Effector memory CD4-positive, alpha-beta T cell (primary cell): ENCODE measurements around the gene UBE2N.
"Not testable (repeated sequence)": the region's sequence is repeated elsewhere in the genome, so short reads cannot be mapped to it uniquely, and the experiment has no call there.

Source experiments
- DNase-seq, 3 donors: peaks; one replicate each; pipeline ENCODE4 v3.0.0-alpha.2; 2020
- H3K27ac ChIP-seq: 2 replicates; pipeline ENCODE4 v1.7.0; 2013; ENCODE audit warnings: mild to moderate bottlenecking, low read length, moderate library complexity; ENCODE audit not compliant: insufficient read depth, poor library complexity, severe bottlenecking
- H3K27me3 ChIP-seq: replicated peaks from 2 replicates; pipeline ENCODE4 v1.7.0; 2013; ENCODE audit warnings: mild to moderate bottlenecking, low read length; ENCODE audit not compliant: insufficient read depth, control insufficient read depth, poor library complexity, severe bottlenecking
- H3K36me3 ChIP-seq: 2 replicates; pipeline ENCODE4 v1.7.0; 2013; ENCODE audit warnings: mild to moderate bottlenecking, low read length, moderate library complexity; ENCODE audit not compliant: control insufficient read depth, insufficient read depth
- H3K4me1 ChIP-seq: 2 replicates; pipeline ENCODE4 v1.7.0; 2013; ENCODE audit warnings: low read length, mild to moderate bottlenecking; ENCODE audit not compliant: control insufficient read depth, insufficient read depth, poor library complexity, severe bottlenecking
- H3K4me3 ChIP-seq: 2 replicates; pipeline ENCODE4 v1.7.0; 2013; ENCODE audit warnings: low read length, low read depth, mild to moderate bottlenecking; ENCODE audit not compliant: insufficient read depth, poor library complexity, severe bottlenecking
- H3K9me3 ChIP-seq: 2 replicates; pipeline ENCODE4 v1.7.0; 2013; ENCODE audit warnings: mild to moderate bottlenecking, low read length, moderate library complexity; ENCODE audit not compliant: control insufficient read depth

Gene UBE2N

DNA sequence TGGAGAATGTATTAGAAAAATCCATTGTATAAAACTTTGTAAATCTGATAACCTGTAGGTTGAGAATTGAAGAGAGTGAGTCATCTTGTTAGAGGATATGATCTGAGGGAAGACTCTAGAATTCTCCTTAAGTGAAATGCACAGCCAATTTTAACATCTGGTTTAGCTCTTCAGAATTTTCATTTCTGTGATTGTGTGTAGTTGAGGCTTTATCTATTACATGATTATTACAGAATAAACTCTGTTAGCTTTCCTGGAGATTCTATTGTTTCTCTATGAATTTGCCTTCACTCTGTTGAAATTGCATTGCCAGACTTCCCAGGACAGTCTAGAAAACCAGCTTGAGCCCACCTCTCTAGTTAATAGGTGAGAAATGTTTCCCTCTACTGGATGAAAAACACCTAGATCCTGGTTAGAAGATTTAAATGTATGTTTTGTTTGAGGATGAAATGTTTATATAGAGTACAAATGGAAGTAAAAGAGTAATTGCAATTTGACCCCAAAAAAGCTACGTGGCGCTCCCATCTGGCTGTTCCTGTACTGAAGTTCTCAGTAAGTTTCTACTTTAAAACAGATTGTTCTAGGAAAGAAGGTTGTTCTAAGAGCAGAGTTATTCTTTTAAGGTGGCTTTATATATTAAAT is 61.1 kb downstream of the UBE2N start:
- Histone ChIP-seq H3K36me3 (no peaks in the 10 kb centered on the region), H3K27ac (no peak overlapping the region), H3K27me3 (no peaks in the 10 kb centered on the region), H3K9me3 (no peaks in the 10 kb centered on the region), H3K4me1 (peaks cover 14% of the 10 kb centered on the region), H3K4me3 (peak overlapping the region; percentile 81)
- no peak for DNase-seq

DNA sequence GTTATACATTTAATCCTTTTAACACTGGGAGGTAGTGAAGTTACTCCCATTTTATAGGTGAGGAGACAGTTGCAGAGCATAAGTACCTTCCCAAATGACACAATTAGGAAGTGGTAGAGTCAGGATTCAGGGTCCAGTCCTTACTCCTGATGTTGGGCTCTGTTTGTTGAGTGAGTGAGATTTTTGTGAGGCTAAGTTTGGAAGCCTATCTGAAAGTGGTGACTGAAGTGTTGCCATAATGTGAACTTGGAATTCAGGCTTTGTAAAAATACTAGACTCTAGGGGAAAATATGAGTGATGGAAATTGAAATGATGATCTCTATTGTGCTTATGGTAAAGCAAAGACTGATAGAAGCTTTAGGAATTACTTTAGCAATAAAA is 61.8 kb downstream of the UBE2N start:
- H3K27me3 ChIP-seq, result no peaks in the 10 kb centered on the region
- H3K36me3 ChIP-seq, result no peaks in the 10 kb centered on the region
- DNase-seq, result no peak
- no peak overlapping the region for H3K27ac ChIP-seq
- peak overlapping the region; percentile 81 for H3K4me3 ChIP-seq
- H3K4me1 ChIP-seq, result peaks cover 14% of the 10 kb centered on the region
- no peaks in the 10 kb centered on the region for H3K9me3 ChIP-seq

DNA sequence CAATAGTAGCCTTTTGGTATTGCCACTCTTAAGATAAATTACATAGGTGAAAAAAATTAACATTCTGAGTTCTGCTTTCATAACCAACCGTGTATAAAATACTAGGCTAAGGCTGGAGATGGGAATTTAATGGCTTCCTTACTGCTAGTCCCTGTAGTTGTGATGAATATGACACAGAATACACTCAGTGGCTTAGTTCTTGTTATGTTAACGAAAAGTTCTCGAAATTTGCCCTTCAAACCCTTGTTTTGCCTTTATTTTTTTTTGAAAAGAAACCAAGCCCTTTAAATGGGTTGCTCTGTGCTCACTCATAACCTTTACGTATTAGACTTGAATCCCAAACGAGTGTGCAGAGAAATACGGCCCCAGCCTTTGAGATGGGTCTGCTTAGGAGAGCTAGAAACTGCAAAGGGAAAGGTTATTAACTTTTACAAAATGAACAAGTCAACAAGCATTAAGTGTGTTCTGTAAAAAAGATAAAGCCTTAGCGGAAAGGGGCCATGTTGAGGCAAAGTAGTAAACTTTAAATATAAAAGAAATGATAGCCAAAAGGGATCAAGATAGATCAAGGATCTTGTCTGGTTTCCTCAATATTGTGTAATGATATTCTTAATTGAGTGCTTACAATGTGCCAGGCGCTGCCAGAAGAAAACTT is 62.3 kb downstream of the UBE2N start:
- Histone ChIP-seq H3K36me3 (no peaks in the 10 kb centered on the region), H3K9me3 (no peaks in the 10 kb centered on the region), H3K27me3 (no peaks in the 10 kb centered on the region), H3K4me1 (peaks cover 14% of the 10 kb centered on the region), H3K4me3 (peak overlapping the region; percentile 81), H3K27ac (peak overlapping the region; percentile 87)
- no peak for DNase-seq

DNA sequence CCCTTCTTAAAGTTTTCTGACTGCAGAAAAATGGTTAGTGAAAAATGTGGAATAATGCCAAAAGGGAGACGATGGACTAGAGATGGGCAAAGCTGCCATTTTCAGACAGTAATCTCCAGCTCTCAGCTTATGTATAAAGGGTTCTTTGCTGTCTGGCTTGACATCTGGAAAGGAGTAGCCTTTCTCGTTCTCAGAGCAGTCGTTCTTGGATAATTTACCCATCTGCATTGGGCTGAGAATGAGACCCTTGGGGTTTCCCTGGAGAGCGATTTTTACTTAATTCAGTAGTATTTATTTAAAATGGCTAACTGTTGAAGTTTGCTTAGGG is 62.8 kb downstream of the UBE2N start:
- H3K27ac ChIP-seq, result peak overlapping the region; percentile 87
- H3K36me3 ChIP-seq, result no peaks in the 10 kb centered on the region
- peaks cover 14% of the 10 kb centered on the region for H3K4me1 ChIP-seq

DNA sequence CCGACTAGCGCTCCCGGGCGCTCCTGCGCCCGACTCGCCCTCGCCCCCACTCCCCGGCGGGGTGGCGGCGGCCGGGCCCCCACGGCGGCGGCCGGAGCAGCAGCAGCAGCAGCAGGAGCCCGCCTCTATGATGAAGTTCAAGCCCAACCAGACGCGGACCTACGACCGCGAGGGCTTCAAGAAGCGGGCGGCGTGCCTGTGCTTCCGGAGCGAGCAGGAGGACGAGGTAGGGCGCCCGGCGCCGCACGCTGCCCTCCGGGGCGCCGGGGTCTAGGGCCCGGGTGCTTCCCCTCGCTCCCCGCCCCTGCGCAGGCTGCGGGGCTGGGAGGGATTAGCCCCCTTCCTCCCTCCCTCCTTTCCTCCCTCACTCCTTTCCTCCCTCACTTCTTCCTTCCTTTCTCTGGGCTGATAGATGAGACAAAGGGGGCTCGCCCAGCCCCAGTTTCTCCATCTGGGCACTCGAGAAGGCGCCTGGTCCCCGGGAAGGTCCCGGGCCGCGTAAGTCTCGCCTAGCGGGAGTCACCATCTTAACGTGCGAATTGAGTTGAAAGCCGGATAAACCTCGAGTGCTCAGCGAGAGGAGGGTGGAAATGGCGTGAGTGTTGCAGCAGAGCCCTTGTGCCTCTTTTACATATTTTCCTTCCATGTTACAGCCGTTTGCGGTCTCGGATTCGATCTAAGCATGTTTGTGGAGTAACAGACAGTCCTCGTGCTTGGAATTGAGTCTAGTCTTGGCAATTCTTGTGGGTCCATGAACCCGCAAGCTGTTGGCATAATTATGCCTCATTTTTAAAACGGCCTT is 63.4 kb downstream of the UBE2N start:
- Histone ChIP-seq H3K4me1 (peaks cover 14% of the 10 kb centered on the region), H3K27ac (peak overlapping the region; percentile 87), H3K4me3 (peak overlapping the region; percentile 81)
- H3K36me3 ChIP-seq, H3K9me3 ChIP-seq, H3K27me3 ChIP-seq: not testable (repeated sequence)
- peak; percentile 26 to 43 (median 39) for DNase-seq

More for the DNA sequence above, 62.8 kb downstream of the UBE2N start:
- DNase-seq, result no peak
- Histone ChIP-seq H3K9me3 (no peaks in the 10 kb centered on the region), H3K27me3 (no peaks in the 10 kb centered on the region), H3K4me3 (peak overlapping the region; percentile 81)

DNA sequence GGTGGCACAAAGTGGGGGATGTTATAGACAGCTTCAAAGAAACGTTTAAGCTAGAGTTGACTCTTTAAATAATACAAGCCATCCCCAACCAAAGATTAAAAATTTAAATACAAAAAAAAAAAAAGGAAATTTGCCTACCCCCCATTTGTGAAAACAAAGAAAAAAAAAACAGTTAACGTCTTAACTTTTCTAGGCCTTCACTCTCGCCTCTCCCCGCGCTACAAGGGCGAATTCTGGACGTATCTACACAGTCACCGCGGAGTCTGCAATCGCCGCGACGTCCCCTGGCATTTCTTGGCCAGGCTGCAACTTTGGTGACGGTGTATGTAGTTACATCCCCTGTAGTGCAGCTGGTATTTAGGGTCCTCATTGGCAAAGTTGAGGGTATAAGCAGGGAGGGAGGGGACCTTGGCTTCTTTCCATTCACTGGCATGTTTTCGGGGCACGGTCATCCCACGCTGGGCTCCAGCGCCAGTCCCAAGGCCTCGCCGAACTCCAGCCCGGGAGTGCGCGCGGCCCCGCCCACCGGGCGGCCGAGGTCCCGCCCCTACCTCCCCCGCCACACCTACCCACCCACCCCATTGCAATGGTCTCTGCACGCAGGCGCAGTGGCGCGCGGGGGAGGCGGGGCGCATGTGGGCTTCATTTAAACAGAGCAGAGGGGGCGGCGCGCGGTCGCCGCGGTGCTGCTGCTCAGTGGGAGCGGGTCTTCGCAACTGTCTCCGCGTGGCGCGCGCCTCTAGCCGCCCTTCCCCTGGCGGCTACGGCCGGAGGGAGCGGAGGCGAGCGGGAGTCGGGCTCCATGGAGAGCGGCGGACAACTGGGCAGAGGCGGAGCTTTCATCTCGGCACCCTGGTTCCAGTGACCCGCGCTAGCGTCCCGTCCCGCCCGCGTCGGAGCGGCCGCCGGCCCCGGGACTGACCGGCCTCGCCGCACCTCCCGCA is 64.2 kb downstream of the UBE2N start, which contains the start of gene NUDT4:
NUDT4 (plus strand) TSS at position 674 of the 944 bp plus-strand sequence. CDS start 398 bp downstream, outside the sequence.
- no peaks in the 10 kb centered on the region for H3K36me3 ChIP-seq
- DNase-seq, result peak; percentile 93 to 96 (median 95)
- H3K27ac ChIP-seq, result peak within 1 kb of the TSS; percentile 87
- H3K4me1 ChIP-seq, result peaks cover 14% of the 10 kb centered on the region
- no peaks in the 10 kb centered on the region for H3K9me3 ChIP-seq
- no peaks in the 10 kb centered on the region for H3K27me3 ChIP-seq
- peak within 1 kb of the TSS; percentile 81 for H3K4me3 ChIP-seq

DNA sequence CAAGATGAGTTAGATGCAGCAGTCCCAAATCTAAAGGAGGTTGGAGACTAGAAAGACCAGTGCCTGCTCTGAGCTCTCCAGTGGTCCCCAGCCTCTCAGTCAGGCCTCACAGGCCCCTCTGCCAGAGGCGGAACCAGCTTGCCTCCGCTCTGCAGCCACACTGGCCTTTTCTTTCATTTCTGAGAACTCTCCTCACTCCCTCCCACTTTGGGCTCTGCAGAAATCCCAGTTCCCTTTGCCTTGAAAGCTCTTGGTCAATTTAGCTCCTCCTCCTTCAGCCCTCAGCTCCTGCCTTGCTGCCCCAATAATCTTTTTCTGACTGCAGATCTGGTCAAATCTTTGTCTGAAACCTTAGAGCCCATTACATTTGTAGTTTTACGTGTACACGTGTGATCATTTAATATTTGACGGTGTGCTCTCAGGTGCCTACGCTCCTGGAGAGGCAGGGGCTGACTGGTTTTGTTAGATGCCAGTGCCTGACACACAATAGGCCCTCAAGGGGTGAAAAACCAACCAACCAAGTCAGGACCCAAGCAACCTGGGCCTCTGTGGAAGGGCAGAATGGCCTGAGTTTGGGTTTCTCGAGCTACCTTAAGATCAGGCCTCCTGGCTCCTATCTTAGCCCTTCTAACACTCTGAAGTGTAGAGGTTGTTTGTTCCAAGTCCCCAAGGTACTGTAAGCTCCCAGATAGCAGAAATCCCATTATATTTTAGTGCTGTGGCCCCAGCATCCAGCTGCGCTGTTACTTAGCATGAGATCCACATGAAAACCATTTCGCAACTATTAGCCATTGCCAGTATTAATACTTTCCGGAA is 65.1 kb downstream of the UBE2N start:
- Histone ChIP-seq H3K4me3 (no peak overlapping the region), H3K4me1 (peaks cover 10% of the 10 kb centered on the region), H3K9me3 (no peaks in the 10 kb centered on the region), H3K27ac (no peak overlapping the region), H3K36me3 (no peaks in the 10 kb centered on the region), H3K27me3 (no peaks in the 10 kb centered on the region)
- no peak for DNase-seq

DNA sequence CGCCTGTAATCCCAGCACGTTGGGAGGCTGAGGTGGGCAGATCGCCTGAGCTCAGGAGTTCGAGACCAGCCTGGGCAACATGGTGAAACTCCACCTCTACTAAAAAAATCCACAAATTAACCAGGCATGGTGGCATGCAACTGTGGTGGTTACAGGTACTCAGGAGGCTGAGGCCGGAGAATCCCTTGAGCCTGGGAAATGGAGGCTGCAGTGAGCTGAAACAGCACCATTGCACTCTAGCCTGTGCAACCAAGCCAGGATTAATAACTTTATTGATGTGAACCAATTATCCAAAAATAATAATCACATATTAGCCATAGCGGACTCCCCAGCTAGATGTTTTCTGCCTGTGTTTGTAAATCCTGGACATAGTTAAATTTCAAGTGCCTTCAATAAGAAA is 65.8 kb downstream of the UBE2N start:
- no peaks in the 10 kb centered on the region for H3K27me3 ChIP-seq
- H3K4me1 ChIP-seq, result peaks cover 3% of the 10 kb centered on the region
- H3K9me3 ChIP-seq, result no peaks in the 10 kb centered on the region
- no peak for DNase-seq
- no peak overlapping the region for H3K4me3 ChIP-seq
- H3K36me3 ChIP-seq, result no peaks in the 10 kb centered on the region
- H3K27ac ChIP-seq, result no peak overlapping the region
